SK-N-SH (cell line): ENCODE results near the gene PABPN1. TPM values are rescaled to one million over a fixed set of nuclear protein-coding genes. Genes with fewer than 3 reads are reported as not detected.

ENCODE experiments used
- CTCF ChIA-PET: fragments of 300-600, 350-600 bp; formaldehyde crosslinking; extraction: SDS; loops from one replicate; lab custom pipeline; 2021; lab: Yijun Ruan, JAX
- POLR2A ChIA-PET: fragments of 350-600 bp; sonication (Branson Sonifier 250); formaldehyde crosslinking; extraction: SDS; loops from one replicate; lab custom pipeline; 2020; ENCODE audit warnings: antibody characterized with exemption, inconsistent platforms; lab: Yijun Ruan, JAX
- DNase-seq: peaks from one replicate; pipeline ENCODE4 v3.0.0; 2012
- H2AFZ ChIP-seq: fragments of 200-600 bp; sonication (generic); 2 replicates; pipeline ENCODE4 v1.8.1; 2016; ENCODE audit warnings: antibody characterized with exemption, mild to moderate bottlenecking, low read depth
- H3F3A ChIP-seq: fragments of 200-600 bp; sonication (generic); replicated peaks from 2 replicates; pipeline ENCODE3; 2016; ENCODE audit warnings: antibody characterized with exemption, mild to moderate bottlenecking; ENCODE audit not compliant: insufficient read depth
- H3K27ac ChIP-seq, 2 experiments: fragments of 200-500 bp in 1 of 2; fragments of 200-600 bp in 1 of 2; sonication (Bioruptor generic) in 1 of 2; sonication (generic), shearing (Covaris generic) in 1 of 2; 2 replicates each; pipeline versions ENCODE4 v1.5.1 to v1.6.1; 2014 to 2016; ENCODE audit warnings: low read depth in 2 of 2, inconsistent platforms in 1 of 2, low read length in 1 of 2, mild to moderate bottlenecking in 1 of 2, mixed read lengths in 1 of 2
- H3K27me3 ChIP-seq: fragments of 200-600 bp; sonication (generic), shearing (Covaris generic); 2 replicates; pipeline ENCODE4 v1.6.1; 2016; ENCODE audit warnings: mixed run types; ENCODE audit not compliant: insufficient read depth
- H3K36me3 ChIP-seq, 2 experiments: fragments of 200-500 bp in 1 of 2; fragments of 200-600 bp in 1 of 2; sonication (Bioruptor generic) in 1 of 2; sonication (generic) in 1 of 2; replicated peaks in 1 of 2; 2 replicates each; pipeline versions ENCODE3 to v1.5.1; 2014 to 2016; ENCODE audit warnings: low read length in 1 of 2, mild to moderate bottlenecking in 1 of 2; ENCODE audit not compliant: insufficient read depth in 2 of 2, control insufficient read depth in 1 of 2
- H3K4me1 ChIP-seq, 2 experiments: fragments of 200-500 bp in 1 of 2; fragments of 200-600 bp in 1 of 2; sonication (Bioruptor generic) in 1 of 2; sonication (generic), shearing (Covaris generic) in 1 of 2; 2 replicates each; pipeline versions ENCODE4 v1.5.1 to v1.6.1; 2014 to 2016; ENCODE audit warnings: low read depth in 1 of 2, low read length in 1 of 2, mixed run types in 1 of 2; ENCODE audit not compliant: insufficient read depth in 2 of 2, control insufficient read depth in 1 of 2
- H3K4me2 ChIP-seq: fragments of 200-600 bp; sonication (generic), shearing (Covaris generic); 2 replicates; pipeline ENCODE4 v1.6.1; 2017; ENCODE audit warnings: mixed run types
- H3K4me3 ChIP-seq, 2 experiments: fragments of 200-500 bp in 1 of 2; fragments of 200-600 bp in 1 of 2; sonication (Bioruptor generic) in 1 of 2; sonication (generic), shearing (Covaris generic) in 1 of 2; 2 replicates each; pipeline versions ENCODE4 v1.5.1 to v1.8.1; 2014 to 2016; ENCODE audit warnings: low read depth in 2 of 2, inconsistent platforms in 1 of 2, low read length in 1 of 2, mild to moderate bottlenecking in 1 of 2, mixed read lengths in 1 of 2, moderate library complexity in 1 of 2
- H3K79me2 ChIP-seq: fragments of 200-600 bp; sonication (generic); 2 replicates; pipeline ENCODE4 v1.8.1; 2017; ENCODE audit warnings: mild to moderate bottlenecking; ENCODE audit not compliant: insufficient read depth
- H3K9ac ChIP-seq: fragments of 200-600 bp; sonication (generic); 2 replicates; pipeline ENCODE4 v1.6.1; 2017; ENCODE audit warnings: mixed run types
- H3K9me2 ChIP-seq: fragments of 200-600 bp; sonication (generic); 2 replicates; pipeline ENCODE4 v1.6.1; 2017; ENCODE audit warnings: mixed run types
- H3K9me3 ChIP-seq: fragments of 200-600 bp; sonication (generic); 2 replicates; pipeline ENCODE4 v1.6.1; 2017; ENCODE audit warnings: mixed run types, mild to moderate bottlenecking, moderate library complexity
- H4K20me1 ChIP-seq: fragments of 200-600 bp; sonication (generic); 2 replicates; pipeline ENCODE4 v1.6.1; 2017; ENCODE audit warnings: mild to moderate bottlenecking, mixed run types; ENCODE audit not compliant: insufficient read depth
- ELF1 ChIP-seq: IDR thresholded peaks from 2 replicates; pipeline ENCODE4 v1.4.0; 2012
- EP300 ChIP-seq, 2 experiments: IDR thresholded peaks; 2 replicates each; pipeline versions ENCODE4 v1.4.0 to v1.6.1; 2012; ENCODE audit warnings: borderline replicate concordance in 1 of 2, low read depth in 1 of 2, low read length in 1 of 2
- EZH2phosphoT487 ChIP-seq: fragments of 200-600 bp; sonication (generic); IDR thresholded peaks from 2 replicates; pipeline ENCODE4 v1.6.1; 2017; ENCODE audit warnings: low read depth, mixed run types, mild to moderate bottlenecking, antibody characterized with exemption, moderate library complexity, borderline replicate concordance
- GABPA ChIP-seq: IDR thresholded peaks from 2 replicates; pipeline ENCODE4 v1.4.0; 2012; ENCODE audit warnings: low read depth, mild to moderate bottlenecking
- GATA2 ChIP-seq: sonication (generic); formaldehyde crosslinking; IDR thresholded peaks from 2 replicates; pipeline ENCODE4 v1.5.0; 2020; ENCODE audit warnings: mild to moderate bottlenecking, missing genetic modification reagents
- MXI1 ChIP-seq: IDR thresholded peaks from 2 replicates; pipeline ENCODE4 v1.6.1; 2012; ENCODE audit warnings: mild to moderate bottlenecking, low read depth, low read length, improper control_type of control experiment
- POLR2AphosphoS5 ChIP-seq: IDR thresholded peaks from 2 replicates; pipeline ENCODE4 v1.6.1; 2012; ENCODE audit warnings: low read depth, low read length
- RFX5 ChIP-seq: IDR thresholded peaks from 2 replicates; pipeline ENCODE4 v1.6.1; 2012; ENCODE audit warnings: mild to moderate bottlenecking, improper control_type of control experiment, low read length
- RXRA ChIP-seq: IDR thresholded peaks from 2 replicates; pipeline ENCODE4 v1.4.0; 2012; ENCODE audit warnings: low read depth, mild to moderate bottlenecking, borderline replicate concordance
- SIN3A ChIP-seq: IDR thresholded peaks from 2 replicates; pipeline ENCODE4 v1.6.1; 2012; ENCODE audit warnings: low read depth, mild to moderate bottlenecking, low read length, moderate library complexity, borderline replicate concordance
- SMC3 ChIP-seq: IDR thresholded peaks from 2 replicates; pipeline ENCODE4 v1.6.1; 2012; ENCODE audit warnings: low read depth, low read length, improper control_type of control experiment
- TCF12 ChIP-seq: IDR thresholded peaks from 2 replicates; pipeline ENCODE4 v1.4.0; 2012
- TEAD4 ChIP-seq: IDR thresholded peaks from 2 replicates; pipeline ENCODE4 v1.4.0; 2012; ENCODE audit warnings: mild to moderate bottlenecking, borderline replicate concordance; ENCODE audit not compliant: insufficient read depth
- YY1 ChIP-seq: IDR thresholded peaks from 2 replicates; pipeline ENCODE4 v1.4.0; 2012; ENCODE audit warnings: low read depth, mild to moderate bottlenecking
- WGBS: methylation state at CpG from one replicate; pipeline ENCODE4 v1.1.6; 2017; ENCODE audit warnings: low lambda C conversion rate; 5-methylcytosine and 5-hydroxymethylcytosine counted together
- polyA plus RNA-seq, 3 experiments: library from polyadenylated mRNA; depleted of rRNA; stranded (reverse); fragments of >200 nt; gene quantifications; 2 replicates each; pipeline ENCODE4 v1.2.3, GENCODE V29; 2012
- TF ChIP-seq, protein P1 (sequence below): fragments of 150-350 bp; IDR thresholded peaks from 2 replicates; pipeline ENCODE4 v1.6.1; 2017; ENCODE audit warnings: antibody characterized with exemption, low read length, low read depth, borderline replicate concordance
- TF ChIP-seq, protein P2 (sequence below): IDR thresholded peaks from 2 replicates; pipeline ENCODE4 v1.4.0; 2012; ENCODE audit warnings: low read depth, borderline replicate concordance
- TF ChIP-seq, protein P3 (sequence below): fragments of 200-600 bp; sonication (generic); IDR thresholded peaks from 2 replicates; pipeline ENCODE4 v1.6.1; 2017; ENCODE audit warnings: antibody characterized with exemption, mild to moderate bottlenecking, moderate library complexity
- TF ChIP-seq, protein P4 (sequence below): IDR thresholded peaks from 2 replicates; pipeline ENCODE4 v1.4.0; 2012; ENCODE audit warnings: low read depth, borderline replicate concordance
- TF ChIP-seq, protein P5 (sequence below): IDR thresholded peaks from 2 replicates; pipeline ENCODE4 v1.4.0; 2012; ENCODE audit warnings: low read depth

The PABPN1 gene
- polyA plus RNA-seq, 1 of the 3 experiments (the other 2 are of a cell fraction): 266 TPM

DNA sequence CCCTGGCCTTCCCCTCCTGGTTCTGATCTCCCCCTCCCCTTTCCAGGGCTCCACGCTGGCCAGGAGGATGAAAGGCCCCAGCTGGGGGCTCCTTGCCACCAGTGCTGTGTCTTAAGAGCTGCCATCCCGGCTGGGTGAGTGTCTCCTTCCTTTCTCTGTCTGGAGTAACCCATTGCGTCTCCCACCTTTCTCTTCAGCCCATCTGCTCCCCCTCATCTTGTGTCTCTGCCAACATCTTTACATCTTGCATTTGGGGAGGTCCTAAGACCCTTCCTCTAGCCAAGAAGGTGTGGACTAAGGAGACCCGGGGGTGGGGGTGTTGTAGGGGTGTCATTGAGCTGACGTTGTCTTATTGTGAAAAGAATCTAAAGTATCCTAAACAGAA, 14.1 kb upstream of the PABPN1 start:
- Histone ChIP-seq H2AFZ (no peak overlapping the region), H3K79me2 (peaks cover 57% of the 10 kb centered on the region), H3F3A (peaks cover 21% of the 10 kb centered on the region), H3K27ac (peak overlapping the region; percentile 76 to 91), H4K20me1 (peaks cover 12% of the 10 kb centered on the region; the same call in 1 of the 2 replicates), H3K9me2 (no peaks in the 10 kb centered on the region), H3K4me1 (peaks cover 13 to 31% of the 10 kb centered on the region in 2 experiments), H3K4me2 (peak overlapping the region; percentile 96), H3K36me3 (peaks cover 28 to 32% of the 10 kb centered on the region in 2 experiments), H3K4me3 (peak overlapping the region; percentile 93 to 97), H3K9ac (peak overlapping the region; percentile 95), H3K27me3 (no peaks in the 10 kb centered on the region), H3K9me3 (no peaks in the 10 kb centered on the region)
- ChIA-PET POLR2A (interaction anchor here (0.7 to 3.9 kb wide), 3 partner anchors 14 to 59 kb away, joined by 3 to 34 read pairs (median 4); partner anchors contain the start of genes HOMEZ and PABPN1), CTCF (interaction anchor here (0.9 to 3.6 kb wide), 6 partner anchors 13 to 58 kb away, joined by 3 to 12 read pairs (median 4); partner anchors contain the start of genes EFS, HOMEZ and PABPN1)
- TF ChIP-seq, protein P1, sequence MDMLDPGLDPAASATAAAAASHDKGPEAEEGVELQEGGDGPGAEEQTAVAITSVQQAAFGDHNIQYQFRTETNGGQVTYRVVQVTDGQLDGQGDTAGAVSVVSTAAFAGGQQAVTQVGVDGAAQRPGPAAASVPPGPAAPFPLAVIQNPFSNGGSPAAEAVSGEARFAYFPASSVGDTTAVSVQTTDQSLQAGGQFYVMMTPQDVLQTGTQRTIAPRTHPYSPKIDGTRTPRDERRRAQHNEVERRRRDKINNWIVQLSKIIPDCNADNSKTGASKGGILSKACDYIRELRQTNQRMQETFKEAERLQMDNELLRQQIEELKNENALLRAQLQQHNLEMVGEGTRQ: no peak
- TF ChIP-seq, protein P2, sequence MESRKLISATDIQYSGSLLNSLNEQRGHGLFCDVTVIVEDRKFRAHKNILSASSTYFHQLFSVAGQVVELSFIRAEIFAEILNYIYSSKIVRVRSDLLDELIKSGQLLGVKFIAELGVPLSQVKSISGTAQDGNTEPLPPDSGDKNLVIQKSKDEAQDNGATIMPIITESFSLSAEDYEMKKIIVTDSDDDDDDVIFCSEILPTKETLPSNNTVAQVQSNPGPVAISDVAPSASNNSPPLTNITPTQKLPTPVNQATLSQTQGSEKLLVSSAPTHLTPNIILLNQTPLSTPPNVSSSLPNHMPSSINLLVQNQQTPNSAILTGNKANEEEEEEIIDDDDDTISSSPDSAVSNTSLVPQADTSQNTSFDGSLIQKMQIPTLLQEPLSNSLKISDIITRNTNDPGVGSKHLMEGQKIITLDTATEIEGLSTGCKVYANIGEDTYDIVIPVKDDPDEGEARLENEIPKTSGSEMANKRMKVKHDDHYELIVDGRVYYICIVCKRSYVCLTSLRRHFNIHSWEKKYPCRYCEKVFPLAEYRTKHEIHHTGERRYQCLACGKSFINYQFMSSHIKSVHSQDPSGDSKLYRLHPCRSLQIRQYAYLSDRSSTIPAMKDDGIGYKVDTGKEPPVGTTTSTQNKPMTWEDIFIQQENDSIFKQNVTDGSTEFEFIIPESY: no peak
- TF ChIP-seq TEAD4: no peak
- TF ChIP-seq TCF12: no peak
- no peak for TF ChIP-seq MXI1
- TF ChIP-seq SMC3: no peak
- TF ChIP-seq POLR2AphosphoS5: no peak
- no peak for TF ChIP-seq ELF1
- TF ChIP-seq GATA2 (CRISPR knock-in tag): no peak
- TF ChIP-seq RXRA: no peak
- TF ChIP-seq SIN3A: no peak
- TF ChIP-seq, protein P3, sequence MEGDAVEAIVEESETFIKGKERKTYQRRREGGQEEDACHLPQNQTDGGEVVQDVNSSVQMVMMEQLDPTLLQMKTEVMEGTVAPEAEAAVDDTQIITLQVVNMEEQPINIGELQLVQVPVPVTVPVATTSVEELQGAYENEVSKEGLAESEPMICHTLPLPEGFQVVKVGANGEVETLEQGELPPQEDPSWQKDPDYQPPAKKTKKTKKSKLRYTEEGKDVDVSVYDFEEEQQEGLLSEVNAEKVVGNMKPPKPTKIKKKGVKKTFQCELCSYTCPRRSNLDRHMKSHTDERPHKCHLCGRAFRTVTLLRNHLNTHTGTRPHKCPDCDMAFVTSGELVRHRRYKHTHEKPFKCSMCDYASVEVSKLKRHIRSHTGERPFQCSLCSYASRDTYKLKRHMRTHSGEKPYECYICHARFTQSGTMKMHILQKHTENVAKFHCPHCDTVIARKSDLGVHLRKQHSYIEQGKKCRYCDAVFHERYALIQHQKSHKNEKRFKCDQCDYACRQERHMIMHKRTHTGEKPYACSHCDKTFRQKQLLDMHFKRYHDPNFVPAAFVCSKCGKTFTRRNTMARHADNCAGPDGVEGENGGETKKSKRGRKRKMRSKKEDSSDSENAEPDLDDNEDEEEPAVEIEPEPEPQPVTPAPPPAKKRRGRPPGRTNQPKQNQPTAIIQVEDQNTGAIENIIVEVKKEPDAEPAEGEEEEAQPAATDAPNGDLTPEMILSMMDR: no peak
- no peak for TF ChIP-seq EP300 (IDR thresholded peaks at IDR 0.05; ENCODE audit: borderline replicate concordance in 1 of 2, low read depth in 1 of 2, low read length in 1 of 2)
- TF ChIP-seq RFX5: no peak
- no peak for TF ChIP-seq EZH2phosphoT487
- TF ChIP-seq YY1: no peak
- TF ChIP-seq, protein P4, sequence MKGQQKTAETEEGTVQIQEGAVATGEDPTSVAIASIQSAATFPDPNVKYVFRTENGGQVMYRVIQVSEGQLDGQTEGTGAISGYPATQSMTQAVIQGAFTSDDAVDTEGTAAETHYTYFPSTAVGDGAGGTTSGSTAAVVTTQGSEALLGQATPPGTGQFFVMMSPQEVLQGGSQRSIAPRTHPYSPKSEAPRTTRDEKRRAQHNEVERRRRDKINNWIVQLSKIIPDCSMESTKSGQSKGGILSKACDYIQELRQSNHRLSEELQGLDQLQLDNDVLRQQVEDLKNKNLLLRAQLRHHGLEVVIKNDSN: no peak
- TF ChIP-seq GABPA: no peak
- TF ChIP-seq, protein P5, sequence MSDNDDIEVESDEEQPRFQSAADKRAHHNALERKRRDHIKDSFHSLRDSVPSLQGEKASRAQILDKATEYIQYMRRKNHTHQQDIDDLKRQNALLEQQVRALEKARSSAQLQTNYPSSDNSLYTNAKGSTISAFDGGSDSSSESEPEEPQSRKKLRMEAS: no peak
- no peak for DNase-seq
- WGBS: 5% methylated on average over 5 of the region's 5 CpGs
